HEK293 (cell line): ENCODE measurements around the gene SPTBN1.

Source experiments
- CTCF ChIA-PET: fragments of 350-600 bp; formaldehyde crosslinking; extraction: SDS; loops from one replicate; lab custom pipeline; 2021; ENCODE audit warnings: antibody characterized with exemption; lab: Yijun Ruan, JAX
- POLR2A ChIA-PET: fragments of 300-600 bp; formaldehyde crosslinking; extraction: SDS; loops from one replicate; lab custom pipeline; 2020; ENCODE audit warnings: antibody characterized with exemption, inconsistent platforms; lab: Yijun Ruan, JAX
- H3K27ac ChIP-seq: fragments of 200-500 bp; sonication (Bioruptor generic); 2 replicates; pipeline ENCODE4 v1.5.1; 2014; ENCODE audit warnings: low read depth, low read length, control low read depth, inconsistent platforms; ENCODE audit errors: extremely low read depth
- H3K36me3 ChIP-seq, 2 experiments: fragments of 200-500 bp in 1 of 2; sonication (Bioruptor generic) in 1 of 2; 1 replicate in 1 of 2; 2 replicates in 1 of 2; pipeline ENCODE4 v1.5.1; 2014 to 2017; ENCODE audit warnings: inconsistent platforms in 2 of 2, low read length in 2 of 2; ENCODE audit not compliant: control insufficient read depth in 2 of 2, insufficient read depth in 1 of 2
- H3K4me1 ChIP-seq: fragments of 200-500 bp; sonication (Bioruptor generic); 2 replicates; pipeline ENCODE4 v1.5.1; 2014; ENCODE audit warnings: mild to moderate bottlenecking, low read length, inconsistent platforms; ENCODE audit not compliant: control insufficient read depth, insufficient read depth
- H3K4me3 ChIP-seq: 2 replicates; pipeline ENCODE4 v1.5.1; 2011; ENCODE audit warnings: low read depth, mild to moderate bottlenecking, control low read depth, low read length, moderate library complexity
- H3K9me3 ChIP-seq: fragments of 200-500 bp; sonication (Bioruptor generic); 2 replicates; pipeline ENCODE4 v1.5.1; 2014; ENCODE audit warnings: low read depth, low read length, inconsistent platforms; ENCODE audit not compliant: control insufficient read depth, insufficient read depth
- BCL11A ChIP-seq: fragments of 450-650 bp; formaldehyde crosslinking; IDR thresholded peaks from 2 replicates; pipeline ENCODE4 v1.5.1; 2016; ENCODE audit warnings: low read depth, missing biosample characterization, missing genetic modification characterization
- FEZF1 ChIP-seq: fragments of 450-650 bp; formaldehyde crosslinking; IDR thresholded peaks from 2 replicates; pipeline ENCODE4 v1.5.1; 2016; ENCODE audit warnings: missing biosample characterization, missing genetic modification characterization
- OSR2 ChIP-seq: fragments of 450-650 bp; formaldehyde crosslinking; IDR thresholded peaks from 2 replicates; pipeline ENCODE4 v1.5.1; 2016; ENCODE audit warnings: missing biosample characterization, missing genetic modification characterization
- SALL2 ChIP-seq: fragments of 450-650 bp; formaldehyde crosslinking; IDR thresholded peaks from 2 replicates; pipeline ENCODE4 v1.5.0; 2017; ENCODE audit warnings: missing biosample characterization, mild to moderate bottlenecking, missing genetic modification characterization, borderline replicate concordance
- ZFHX2 ChIP-seq: fragments of 450-650 bp; formaldehyde crosslinking; conservative IDR thresholded peaks from 2 replicates; pipeline ENCODE4 v1.5.1; 2016; ENCODE audit warnings: missing biosample characterization, missing genetic modification characterization
- ZNF221 ChIP-seq: fragments of 450-650 bp; formaldehyde crosslinking; IDR thresholded peaks from 2 replicates; pipeline ENCODE4 v1.5.1; 2017; ENCODE audit warnings: missing biosample characterization, missing genetic modification characterization, borderline replicate concordance
- ZNF223 ChIP-seq: fragments of 450-650 bp; formaldehyde crosslinking; IDR thresholded peaks from 2 replicates; pipeline ENCODE4 v1.5.1; 2016; ENCODE audit warnings: missing biosample characterization, missing genetic modification characterization
- ZNF324 ChIP-seq: fragments of 450-650 bp; formaldehyde crosslinking; IDR thresholded peaks from 2 replicates; pipeline ENCODE4 v1.5.1; 2016; ENCODE audit warnings: missing biosample characterization, missing genetic modification characterization
- ZNF341 ChIP-seq: fragments of 450-650 bp; formaldehyde crosslinking; IDR thresholded peaks from 2 replicates; pipeline ENCODE4; 2016; ENCODE audit warnings: low read depth, missing biosample characterization, missing genetic modification characterization
- ZNF404 ChIP-seq: fragments of 450-650 bp; formaldehyde crosslinking; IDR thresholded peaks from 2 replicates; pipeline ENCODE4 v1.5.1; 2017; ENCODE audit warnings: missing biosample characterization, missing genetic modification characterization
- ZNF501 ChIP-seq: fragments of 450-650 bp; formaldehyde crosslinking; IDR thresholded peaks from 2 replicates; pipeline ENCODE4 v1.5.1; 2016; ENCODE audit warnings: missing biosample characterization, missing genetic modification characterization
- ZNF560 ChIP-seq: fragments of 450-650 bp; formaldehyde crosslinking; IDR thresholded peaks from 2 replicates; pipeline ENCODE4 v1.5.1; 2017; ENCODE audit warnings: missing biosample characterization, missing genetic modification characterization, borderline replicate concordance
- ZNF561 ChIP-seq: fragments of 450-650 bp; IDR thresholded peaks from 2 replicates; pipeline ENCODE4 v1.5.1; 2018; ENCODE audit warnings: missing biosample characterization, missing genetic modification characterization, borderline replicate concordance
- ZNF621 ChIP-seq: fragments of 450-650 bp; formaldehyde crosslinking; IDR thresholded peaks from 2 replicates; pipeline ENCODE4 v1.5.1; 2017; ENCODE audit warnings: missing biosample characterization, missing genetic modification characterization
- ZNF658 ChIP-seq: fragments of 450-650 bp; formaldehyde crosslinking; IDR thresholded peaks from 2 replicates; pipeline ENCODE4; 2016; ENCODE audit warnings: missing biosample characterization, missing genetic modification characterization
- ZNF707 ChIP-seq: fragments of 450-650 bp; formaldehyde crosslinking; IDR thresholded peaks from 2 replicates; pipeline ENCODE4 v1.5.1; 2016; ENCODE audit warnings: missing biosample characterization, missing genetic modification characterization
- ZNF791 ChIP-seq: fragments of 450-650 bp; formaldehyde crosslinking; IDR thresholded peaks from 2 replicates; pipeline ENCODE4 v1.5.1; 2016; ENCODE audit warnings: missing biosample characterization, missing genetic modification characterization
- ZXDB ChIP-seq: fragments of 450-650 bp; formaldehyde crosslinking; IDR thresholded peaks from 2 replicates; pipeline ENCODE4 v1.5.1; 2016; ENCODE audit warnings: missing biosample characterization, missing genetic modification characterization
- TF ChIP-seq, protein P1 (sequence below): fragments of 450-650 bp; formaldehyde crosslinking; optimal IDR thresholded peaks from 2 replicates; pipeline ENCODE3; 2016; ENCODE audit warnings: missing biosample characterization, mild to moderate bottlenecking, missing genetic modification characterization
- TF ChIP-seq, protein P2 (sequence below): fragments of 450-650 bp; formaldehyde crosslinking; IDR thresholded peaks from 2 replicates; pipeline ENCODE4 v1.5.1; 2016; ENCODE audit warnings: missing biosample characterization, missing genetic modification characterization
- TF ChIP-seq, protein P3 (sequence below): fragments of 450-650 bp; formaldehyde crosslinking; IDR thresholded peaks from 2 replicates; pipeline ENCODE4 v1.5.1; 2016; ENCODE audit warnings: missing biosample characterization, missing genetic modification characterization

SPTBN1 gene

GRCh38 chr2:54574860-54575247, 118.7 kb downstream of the SPTBN1 start:
- TF ChIP-seq ZNF658 (tag by site-specific recombination) (no peak), ZNF621 (no peak), ZNF707 (tag by site-specific recombination) (no peak), ZNF791 (tag by site-specific recombination) (no peak), ZNF404 (tag by site-specific recombination) (no peak), OSR2 (no peak)
- TF ChIP-seq, protein P1, sequence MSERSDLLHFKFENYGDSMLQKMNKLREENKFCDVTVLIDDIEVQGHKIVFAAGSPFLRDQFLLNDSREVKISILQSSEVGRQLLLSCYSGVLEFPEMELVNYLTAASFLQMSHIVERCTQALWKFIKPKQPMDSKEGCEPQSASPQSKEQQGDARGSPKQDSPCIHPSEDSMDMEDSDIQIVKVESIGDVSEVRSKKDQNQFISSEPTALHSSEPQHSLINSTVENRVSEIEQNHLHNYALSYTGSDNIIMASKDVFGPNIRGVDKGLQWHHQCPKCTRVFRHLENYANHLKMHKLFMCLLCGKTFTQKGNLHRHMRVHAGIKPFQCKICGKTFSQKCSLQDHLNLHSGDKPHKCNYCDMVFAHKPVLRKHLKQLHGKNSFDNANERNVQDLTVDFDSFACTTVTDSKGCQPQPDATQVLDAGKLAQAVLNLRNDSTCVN, result no peak
- ChIA-PET POLR2A (interaction anchor here (1.2 to 1.7 kb wide), 2 partner anchors 15 to 17 kb away, joined by 5 to 6 read pairs; no protein-coding TSS in a partner anchor), CTCF (interaction anchor here (0.6 to 0.9 kb wide), 2 partner anchors 50 to 328 kb away, joined by 3 to 4 read pairs; no protein-coding TSS in a partner anchor)
- H3K36me3 ChIP-seq, result no peaks in the 10 kb centered on the region
- no peak overlapping the region for H3K27ac ChIP-seq
- no peak overlapping the region for H3K4me3 ChIP-seq
- H3K4me1 ChIP-seq, result peaks cover 67% of the 10 kb centered on the region
- H3K9me3 ChIP-seq, result no peaks in the 10 kb centered on the region

GRCh38 chr2:54575379-54575888, 119.3 kb downstream of the SPTBN1 start:
- Histone ChIP-seq H3K4me1 (peaks cover 62% of the 10 kb centered on the region), H3K4me3 (no peak overlapping the region), H3K9me3 (no peaks in the 10 kb centered on the region), H3K27ac (no peak overlapping the region), H3K36me3 (no peaks in the 10 kb centered on the region)
- TF ChIP-seq, protein P2, sequence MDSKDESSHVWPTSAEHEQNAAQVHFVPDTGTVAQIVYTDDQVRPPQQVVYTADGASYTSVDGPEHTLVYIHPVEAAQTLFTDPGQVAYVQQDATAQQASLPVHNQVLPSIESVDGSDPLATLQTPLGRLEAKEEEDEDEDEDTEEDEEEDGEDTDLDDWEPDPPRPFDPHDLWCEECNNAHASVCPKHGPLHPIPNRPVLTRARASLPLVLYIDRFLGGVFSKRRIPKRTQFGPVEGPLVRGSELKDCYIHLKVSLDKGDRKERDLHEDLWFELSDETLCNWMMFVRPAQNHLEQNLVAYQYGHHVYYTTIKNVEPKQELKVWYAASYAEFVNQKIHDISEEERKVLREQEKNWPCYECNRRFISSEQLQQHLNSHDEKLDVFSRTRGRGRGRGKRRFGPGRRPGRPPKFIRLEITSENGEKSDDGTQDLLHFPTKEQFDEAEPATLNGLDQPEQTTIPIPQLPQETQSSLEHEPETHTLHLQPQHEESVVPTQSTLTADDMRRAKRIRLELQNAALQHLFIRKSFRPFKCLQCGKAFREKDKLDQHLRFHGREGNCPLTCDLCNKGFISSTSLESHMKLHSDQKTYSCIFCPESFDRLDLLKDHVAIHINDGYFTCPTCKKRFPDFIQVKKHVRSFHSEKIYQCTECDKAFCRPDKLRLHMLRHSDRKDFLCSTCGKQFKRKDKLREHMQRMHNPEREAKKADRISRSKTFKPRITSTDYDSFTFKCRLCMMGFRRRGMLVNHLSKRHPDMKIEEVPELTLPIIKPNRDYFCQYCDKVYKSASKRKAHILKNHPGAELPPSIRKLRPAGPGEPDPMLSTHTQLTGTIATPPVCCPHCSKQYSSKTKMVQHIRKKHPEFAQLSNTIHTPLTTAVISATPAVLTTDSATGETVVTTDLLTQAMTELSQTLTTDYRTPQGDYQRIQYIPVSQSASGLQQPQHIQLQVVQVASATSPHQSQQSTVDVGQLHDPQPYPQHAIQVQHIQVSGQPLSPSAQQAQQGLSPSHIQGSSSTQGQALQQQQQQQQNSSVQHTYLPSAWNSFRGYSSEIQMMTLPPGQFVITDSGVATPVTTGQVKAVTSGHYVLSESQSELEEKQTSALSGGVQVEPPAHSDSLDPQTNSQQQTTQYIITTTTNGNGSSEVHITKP (tag by site-specific recombination), result no peak
- TF ChIP-seq SALL2 (tag by site-specific recombination) (no peak), ZNF501 (tag by site-specific recombination) (no peak), ZFHX2 (tag by site-specific recombination) (no peak), ZNF561 (tag by site-specific recombination) (no peak), ZNF221 (no peak), ZNF324 (tag by site-specific recombination) (no peak), ZNF223 (no peak), ZNF341 (tag by site-specific recombination) (no peak), ZNF560 (tag by site-specific recombination) (no peak), FEZF1 (tag by site-specific recombination) (no peak), BCL11A (tag by site-specific recombination) (no peak), ZXDB (tag by site-specific recombination) (no peak)
- TF ChIP-seq, protein P3, sequence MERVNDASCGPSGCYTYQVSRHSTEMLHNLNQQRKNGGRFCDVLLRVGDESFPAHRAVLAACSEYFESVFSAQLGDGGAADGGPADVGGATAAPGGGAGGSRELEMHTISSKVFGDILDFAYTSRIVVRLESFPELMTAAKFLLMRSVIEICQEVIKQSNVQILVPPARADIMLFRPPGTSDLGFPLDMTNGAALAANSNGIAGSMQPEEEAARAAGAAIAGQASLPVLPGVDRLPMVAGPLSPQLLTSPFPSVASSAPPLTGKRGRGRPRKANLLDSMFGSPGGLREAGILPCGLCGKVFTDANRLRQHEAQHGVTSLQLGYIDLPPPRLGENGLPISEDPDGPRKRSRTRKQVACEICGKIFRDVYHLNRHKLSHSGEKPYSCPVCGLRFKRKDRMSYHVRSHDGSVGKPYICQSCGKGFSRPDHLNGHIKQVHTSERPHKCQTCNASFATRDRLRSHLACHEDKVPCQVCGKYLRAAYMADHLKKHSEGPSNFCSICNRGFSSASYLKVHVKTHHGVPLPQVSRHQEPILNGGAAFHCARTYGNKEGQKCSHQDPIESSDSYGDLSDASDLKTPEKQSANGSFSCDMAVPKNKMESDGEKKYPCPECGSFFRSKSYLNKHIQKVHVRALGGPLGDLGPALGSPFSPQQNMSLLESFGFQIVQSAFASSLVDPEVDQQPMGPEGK (tag by site-specific recombination), result no peak
- ChIA-PET CTCF (interaction anchor here (0.6 to 0.9 kb wide), 2 partner anchors 51 to 327 kb away, joined by 3 to 4 read pairs; no protein-coding TSS in a partner anchor), POLR2A (interaction anchor here (1.7 kb wide), 1 partner anchor 17 kb away, joined by 5 read pairs; no protein-coding TSS in a partner anchor)
